Peyer's patch (tissue), 4 donors: ENCODE measurements around the gene HOXA6. TPM values are rescaled to one million over a fixed set of nuclear protein-coding genes. Genes with fewer than 3 reads are reported as not detected.

Experiments used
- DNase-seq, 3 donors: peaks; one replicate each; pipeline ENCODE4 v3.0.0-alpha.2; 2017 to 2019
- H3K27ac ChIP-seq, 4 donors: fragments of 200-600 bp; sonication (generic); one replicate each; pipeline ENCODE4 v1.5.1; 2016 to 2019
- H3K27me3 ChIP-seq, 2 donors: fragments of 200-600 bp; sonication (generic); one replicate each; pipeline ENCODE4 v1.5.1; 2019
- H3K36me3 ChIP-seq, 3 donors: fragments of 200-600 bp; sonication (generic); one replicate each; pipeline ENCODE4 v1.5.1; 2016 to 2019
- H3K4me1 ChIP-seq, 4 donors: fragments of 200-600 bp; sonication (generic); one replicate each; pipeline ENCODE4 v1.5.1; 2016 to 2019
- H3K4me3 ChIP-seq, 4 donors: fragments of 200-600 bp; sonication (generic); 1 replicate in 3 of 4; 2 replicates in 1 of 4; pipeline ENCODE4 v1.5.1; 2016 to 2019; ENCODE audit warnings: mild to moderate bottlenecking in 1 of 4
- H3K9me3 ChIP-seq, 4 donors: fragments of 200-600 bp; sonication (generic); one replicate each; pipeline ENCODE4 v1.5.1; 2016 to 2019; ENCODE audit warnings: mild to moderate bottlenecking in 1 of 4
- POLR2A ChIP-seq, 2 donors: fragments of 450-650 bp; IDR thresholded peaks; one replicate each; pipeline ENCODE4 v1.5.1; 2017; ENCODE audit warnings: antibody characterized with exemption in 2 of 2, mild to moderate bottlenecking in 2 of 2, moderate library complexity in 2 of 2
- total RNA-seq, 4 donors: library from RNA; depleted of rRNA; stranded (reverse); fragments of >200 nt; gene quantifications; one replicate each; pipeline ENCODE4 v1.1.0, GENCODE V29; 2016
- TF ChIP-seq, protein P1 (sequence below), 6 experiments: fragments of 450-650 bp in 4 of 6; fragments of 200-600 bp in 2 of 6; sonication (generic) in 1 of 6; IDR thresholded peaks; one replicate each; pipeline ENCODE4 v1.5.1; 2017 to 2019; ENCODE audit warnings: antibody characterized with exemption in 6 of 6, mild to moderate bottlenecking in 3 of 6, moderate library complexity in 1 of 6

The HOXA6 gene
- total RNA-seq, 4 donors from 2014 or later, result 18.7 to 45.0 (median 30.7) TPM

- Histone ChIP-seq H3K27me3 (no peaks in the 10 kb centered on the region), H3K9me3 (peaks cover 0 to 7% (median 0%) of the 10 kb centered on the region in 4 donors), H3K4me1 (peaks cover 0 to 59% (median 15%) of the 10 kb centered on the region in 4 donors), H3K36me3 (no peaks in the 10 kb centered on the region), H3K27ac (peak overlapping the region; percentile 71 to 96 (median 86)), H3K4me3 (peak overlapping the region; percentile 42 to 75 (median 54))
- no peak for DNase-seq
- TF ChIP-seq, protein P1, sequence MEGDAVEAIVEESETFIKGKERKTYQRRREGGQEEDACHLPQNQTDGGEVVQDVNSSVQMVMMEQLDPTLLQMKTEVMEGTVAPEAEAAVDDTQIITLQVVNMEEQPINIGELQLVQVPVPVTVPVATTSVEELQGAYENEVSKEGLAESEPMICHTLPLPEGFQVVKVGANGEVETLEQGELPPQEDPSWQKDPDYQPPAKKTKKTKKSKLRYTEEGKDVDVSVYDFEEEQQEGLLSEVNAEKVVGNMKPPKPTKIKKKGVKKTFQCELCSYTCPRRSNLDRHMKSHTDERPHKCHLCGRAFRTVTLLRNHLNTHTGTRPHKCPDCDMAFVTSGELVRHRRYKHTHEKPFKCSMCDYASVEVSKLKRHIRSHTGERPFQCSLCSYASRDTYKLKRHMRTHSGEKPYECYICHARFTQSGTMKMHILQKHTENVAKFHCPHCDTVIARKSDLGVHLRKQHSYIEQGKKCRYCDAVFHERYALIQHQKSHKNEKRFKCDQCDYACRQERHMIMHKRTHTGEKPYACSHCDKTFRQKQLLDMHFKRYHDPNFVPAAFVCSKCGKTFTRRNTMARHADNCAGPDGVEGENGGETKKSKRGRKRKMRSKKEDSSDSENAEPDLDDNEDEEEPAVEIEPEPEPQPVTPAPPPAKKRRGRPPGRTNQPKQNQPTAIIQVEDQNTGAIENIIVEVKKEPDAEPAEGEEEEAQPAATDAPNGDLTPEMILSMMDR (IDR thresholded peaks at IDR 0.05), result no peak
- no peak for TF ChIP-seq POLR2A (IDR thresholded peaks at IDR 0.05)
Observed at GRCh38 chr7:27152816-27153442, 5.4 kb upstream of the HOXA6 start.

DNA sequence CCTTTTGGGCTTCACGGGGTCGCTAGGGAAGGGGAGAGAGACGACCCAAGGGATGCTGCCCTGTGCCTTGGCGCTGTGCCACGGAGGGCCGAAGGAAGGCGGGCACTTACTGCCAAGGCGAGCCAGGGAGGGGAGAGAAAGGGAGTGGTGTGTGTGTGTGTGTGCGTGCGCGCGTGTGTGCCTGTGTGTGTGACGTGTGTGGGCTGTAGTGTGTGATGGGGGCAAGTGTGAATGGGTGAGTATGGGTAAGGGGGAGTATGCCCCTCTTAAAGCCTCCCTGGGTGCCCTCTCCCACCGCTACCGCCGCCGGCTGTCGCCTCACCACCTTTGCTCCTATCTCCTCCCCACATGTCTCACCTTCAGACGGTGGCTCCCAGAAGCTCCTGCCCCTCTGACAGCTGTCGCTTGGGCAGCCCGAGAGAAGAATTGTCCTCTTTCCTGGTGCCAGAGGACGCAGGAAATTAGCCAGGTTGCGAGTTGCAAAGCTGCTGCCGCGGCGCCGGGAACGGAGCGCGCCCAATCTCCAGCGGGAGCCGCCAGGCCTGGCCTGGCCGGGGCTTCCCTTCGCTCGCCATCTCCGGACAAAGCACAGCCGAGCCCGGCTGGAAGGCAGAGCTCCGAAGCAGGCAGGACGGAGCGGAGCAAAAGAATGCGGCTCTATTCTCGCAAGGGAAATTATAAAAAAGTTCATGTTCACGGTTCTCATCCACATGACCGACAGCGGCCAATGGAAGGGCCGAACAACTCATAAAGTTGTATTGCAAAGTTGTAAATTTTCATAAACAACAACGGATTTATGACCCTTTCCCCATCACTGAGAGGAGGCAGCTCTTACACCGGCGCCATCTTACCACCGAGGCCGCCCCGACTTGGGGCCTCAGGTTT is 4.6 kb upstream of the HOXA6 start, which contains the start of gene HOXA3:
HOXA3 (minus strand) TSS at position 653 of the 885 bp plus-strand sequence. CDS start 41,943 bp downstream, outside the sequence.
- DNase-seq, result peak; percentile 16 to 85 (median 84)
- Histone ChIP-seq H3K4me1 (peaks cover 0 to 52% (median 18%) of the 10 kb centered on the region in 4 donors), H3K36me3 (no peaks in the 10 kb centered on the region), H3K27me3 (no peaks in the 10 kb centered on the region), H3K9me3 (peaks cover 0 to 2% (median 0%) of the 10 kb centered on the region in 4 donors), H3K27ac (peak within 1 kb of the TSS; percentile 71 to 96 (median 86)), H3K4me3 (peak within 1 kb of the TSS; percentile 42 to 75 (median 54))
- TF ChIP-seq POLR2A (IDR thresholded peaks at IDR 0.05), result peak; percentile 88 to 92
- TF ChIP-seq, protein P1 (IDR thresholded peaks at IDR 0.05), result no peak

DNA sequence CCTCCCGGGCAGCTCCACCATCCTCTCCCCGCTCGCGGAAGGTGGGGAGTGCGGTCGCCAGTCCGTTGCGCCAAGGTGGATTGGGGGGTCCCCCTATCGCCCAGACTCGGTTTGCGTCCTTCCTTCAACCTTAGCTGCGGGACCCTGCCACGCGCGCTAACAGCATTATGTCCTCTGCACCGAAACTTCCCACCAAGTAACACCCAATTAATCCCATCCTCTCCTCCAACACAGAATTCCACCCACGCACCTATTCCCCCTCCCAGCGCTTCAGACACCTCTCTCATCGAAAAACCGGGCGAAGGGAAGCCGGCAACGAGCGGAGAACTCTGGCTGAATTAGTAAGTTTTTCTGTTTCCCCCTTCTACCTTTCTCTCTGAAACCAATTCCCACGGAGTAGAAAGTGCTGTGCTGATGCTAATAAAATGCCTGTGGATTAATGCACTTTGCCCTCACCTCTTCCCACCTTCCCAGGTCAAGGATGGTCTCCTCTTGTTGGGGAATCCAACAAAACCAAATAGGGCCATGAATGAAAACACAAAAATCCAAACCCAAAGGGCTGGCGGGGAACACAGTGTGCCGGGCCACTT is 3.9 kb upstream of the HOXA6 start:
- H3K27me3 ChIP-seq, result no peaks in the 10 kb centered on the region
- no peaks in the 10 kb centered on the region for H3K36me3 ChIP-seq
- H3K4me1 ChIP-seq, result peaks cover 0 to 58% (median 18%) of the 10 kb centered on the region in 4 donors
- H3K4me3 ChIP-seq, result peak overlapping the region; percentile 42 to 75 (median 54)
- no peak for DNase-seq
- H3K9me3 ChIP-seq, result no peaks in the 10 kb centered on the region
- H3K27ac ChIP-seq, result peak overlapping the region; percentile 71 to 96 (median 86)
- TF ChIP-seq POLR2A (IDR thresholded peaks at IDR 0.05), result no peak
- TF ChIP-seq, protein P1 (IDR thresholded peaks at IDR 0.05), result no peak

DNA sequence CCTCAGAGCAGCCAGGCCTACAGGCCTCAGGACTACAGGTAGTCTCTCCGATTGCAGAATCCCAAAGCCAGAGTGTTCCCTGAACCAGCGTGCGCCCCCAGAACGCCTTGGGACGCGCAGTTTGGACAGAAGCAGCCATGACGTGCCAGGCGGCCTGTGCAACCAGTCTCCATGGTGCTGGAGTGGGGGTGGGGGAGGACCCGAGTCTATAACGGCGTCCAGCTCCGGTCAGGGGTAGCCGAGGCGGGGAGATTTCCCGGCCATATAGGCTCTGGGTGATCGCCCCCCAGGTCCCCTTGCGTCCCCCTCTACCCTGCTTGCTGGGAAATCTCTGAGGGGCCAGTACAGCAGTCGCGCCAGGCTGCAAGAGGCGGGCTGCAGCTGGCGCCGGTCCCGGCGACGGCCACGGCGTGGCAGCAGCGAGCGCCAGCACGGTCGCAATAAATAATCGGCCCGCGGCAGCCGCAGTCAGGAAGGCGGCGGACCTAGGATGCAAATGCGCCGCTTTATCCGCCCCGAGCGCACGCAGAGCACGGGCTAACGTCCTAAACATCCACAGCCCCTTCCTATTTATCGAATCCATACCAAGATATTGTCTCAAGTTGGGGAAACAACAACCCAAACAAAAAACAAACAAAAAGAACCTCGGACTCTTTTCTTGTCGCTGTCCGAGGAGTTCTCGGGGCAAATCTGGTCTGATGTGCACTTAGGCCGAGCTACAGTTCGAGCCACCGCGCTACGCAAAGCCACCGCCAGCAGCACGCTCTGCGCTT is 3.2 kb upstream of the HOXA6 start:
- Histone ChIP-seq H3K4me1 (peaks cover 0 to 60% (median 16%) of the 10 kb centered on the region in 4 donors), H3K9me3 (no peaks in the 10 kb centered on the region), H3K27me3 (no peaks in the 10 kb centered on the region), H3K36me3 (no peaks in the 10 kb centered on the region), H3K27ac (peak overlapping the region; percentile 71 to 96 (median 86)), H3K4me3 (peak overlapping the region; percentile 42 to 75 (median 54))
- peak; percentile 58 to 90 (median 89) for DNase-seq
- TF ChIP-seq POLR2A (IDR thresholded peaks at IDR 0.05), result peak; percentile 87 to 96
- TF ChIP-seq, protein P1 (IDR thresholded peaks at IDR 0.05), result peak; percentile 59 to 96 (median 92)
